CD4-positive, alpha-beta T cell treated with Interleukin-4 for 4 hours (primary cell): ENCODE results near the gene ADAMTS9.

Experiments used
- DNase-seq: peaks from one replicate; pipeline ENCODE4 v3.0.0-alpha.2; 2020

The ADAMTS9 gene

GRCh38 chr3:64616953-64617352 is 70.8 kb downstream of the ADAMTS9 start:
- DNase-seq, result no peak

GRCh38 chr3:64612916-64613526 is 74.8 kb downstream of the ADAMTS9 start:
- no peak for DNase-seq

- DNase-seq, result no peak
These were observed 75.5 kb downstream of the ADAMTS9 start for GRCh38 chr3:64612082-64612860.

- no peak for DNase-seq
These were observed 79.1 kb downstream of the ADAMTS9 start for GRCh38 chr3:64608741-64609140.

GRCh38 chr3:64607032-64607551 is 80.7 kb downstream of the ADAMTS9 start:
- no peak for DNase-seq

- DNase-seq, result no peak
These were observed 83.5 kb downstream of the ADAMTS9 start for GRCh38 chr3:64604313-64604712.

- no peak for DNase-seq
These were observed 86.0 kb downstream of the ADAMTS9 start for GRCh38 chr3:64601824-64602223.

GRCh38 chr3:64600246-64600950 is 87.4 kb downstream of the ADAMTS9 start:
- no peak for DNase-seq

- DNase-seq, result no peak
These were observed 88.1 kb downstream of the ADAMTS9 start for GRCh38 chr3:64599651-64600050.

- no peak for DNase-seq
These were observed 92.5 kb downstream of the ADAMTS9 start for GRCh38 chr3:64595253-64595694.

- no peak for DNase-seq
These were observed 93.7 kb downstream of the ADAMTS9 start for GRCh38 chr3:64594134-64594533.

GRCh38 chr3:64593350-64593749 is 94.5 kb downstream of the ADAMTS9 start:
- DNase-seq, result no peak

- no peak for DNase-seq
These were observed 96.2 kb downstream of the ADAMTS9 start for GRCh38 chr3:64591615-64592014.

GRCh38 chr3:64588380-64588779 is 99.4 kb downstream of the ADAMTS9 start:
- no peak for DNase-seq

- no peak for DNase-seq
These were observed 100.8 kb downstream of the ADAMTS9 start for GRCh38 chr3:64586952-64587351.

- DNase-seq, result no peak
These were observed 103.6 kb downstream of the ADAMTS9 start for GRCh38 chr3:64584179-64584578.

- DNase-seq, result no peak
These were observed 109.0 kb downstream of the ADAMTS9 start for GRCh38 chr3:64578797-64579196.

GRCh38 chr3:64578062-64578770 is 109.6 kb downstream of the ADAMTS9 start:
- DNase-seq, result no peak

GRCh38 chr3:64576211-64576775 is 111.5 kb downstream of the ADAMTS9 start:
- no peak for DNase-seq

GRCh38 chr3:64575211-64575844 is 112.5 kb downstream of the ADAMTS9 start:
- DNase-seq, result no peak

GRCh38 chr3:64574194-64574593 is 113.6 kb downstream of the ADAMTS9 start:
- DNase-seq, result no peak

- DNase-seq, result no peak
These were observed 115.8 kb downstream of the ADAMTS9 start for GRCh38 chr3:64571982-64572381.
